Measurements from ENCODE around the gene USP9Y. TPM values are rescaled to one million over a fixed set of nuclear protein-coding genes. Genes with fewer than 3 reads are reported as not detected.
A peak's percentile ranks its signal among the peaks of the same experiment; 100 is the strongest.

USP9Y gene
- total and polyA plus RNA-seq, 2 donors (not counting 3 experiments of a cell fraction or from before 2014, with no cell fraction given): 13.6 to 17.4 TPM

DNA sequence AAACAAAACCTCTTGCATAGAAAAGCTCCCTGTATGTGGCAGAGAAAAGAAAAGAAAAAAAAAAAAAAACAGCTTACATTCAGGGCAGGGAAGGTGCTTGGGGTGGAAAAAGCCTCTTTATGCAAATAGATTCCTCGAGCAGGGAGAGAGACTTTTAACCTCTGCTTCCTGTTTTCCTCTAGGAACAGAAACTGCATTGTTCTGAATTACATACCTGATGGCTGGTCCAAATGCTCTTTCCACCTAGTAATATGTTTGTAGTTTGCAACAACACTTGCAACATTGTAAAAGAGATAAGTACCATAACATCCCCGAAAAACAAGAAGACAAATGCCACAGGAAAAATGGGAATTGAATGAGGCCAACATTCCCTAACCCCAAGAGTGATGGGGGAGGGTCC is 944 bp upstream of the USP9Y start:
- DNase-seq (ENCODE audit: low read depth, low spot score) (peak; percentile 33), FAIRE-seq (peak; percentile 75)
- Histone ChIP-seq H3K79me2 (ENCODE audit: control insufficient read depth, insufficient read depth, low read length) (no peaks in the 10 kb centered on the region), H3K9me1 (replicated peaks; ENCODE audit: control insufficient read depth, extremely low read depth, insufficient read depth, low read length) (no peaks in the 10 kb centered on the region), H3K9me3 (replicated peaks; ENCODE audit: control insufficient read depth, insufficient read depth, low read length) (no peaks in the 10 kb centered on the region), H4K20me1 (replicated peaks; ENCODE audit: control insufficient read depth, extremely low read depth, insufficient read depth, low read length) (no peaks in the 10 kb centered on the region), H3K9ac (replicated peaks; ENCODE audit: extremely low read depth, insufficient read depth, low read length) (no peak overlapping the region), H3K27ac (ENCODE audit: insufficient read depth, low read depth, low read length) (no peak overlapping the region), H3K4me3 (replicated peaks in 1 of 3; ENCODE audit: insufficient read depth in 1 of 3, low read depth in 1 of 3, low read length in 3 of 3) (no peak overlapping the region), H3K27me3 (ENCODE audit: control insufficient read depth in 2 of 2, insufficient read depth in 2 of 2, low read length in 2 of 2) (no peaks in the 10 kb centered on the region), H3K4me2 (ENCODE audit: insufficient read depth, low read length) (no peak overlapping the region), H3K4me1 (ENCODE audit: control insufficient read depth, extremely low read depth, insufficient read depth, low read length) (peaks cover 4% of the 10 kb centered on the region), H2AFZ (ENCODE audit: low read depth, low read length) (no peak overlapping the region), H3K36me3 (ENCODE audit: control insufficient read depth in 2 of 2, extremely low read depth in 1 of 2, insufficient read depth in 2 of 2, low read length in 2 of 2) (no peaks in the 10 kb centered on the region)
- no TSS peak for BruUV-seq (replicated peaks)
- intact Hi-C loops (cut with micrococcal nuclease): no loop called here
- POLR2A ChIA-PET: no interaction called here
- CTCF ChIA-PET: no interaction called here
- no peak for TF ChIP-seq POLR2A (IDR thresholded peaks at IDR 0.05; ENCODE audit: low read depth, low read length)
- TF ChIP-seq, protein P1, sequence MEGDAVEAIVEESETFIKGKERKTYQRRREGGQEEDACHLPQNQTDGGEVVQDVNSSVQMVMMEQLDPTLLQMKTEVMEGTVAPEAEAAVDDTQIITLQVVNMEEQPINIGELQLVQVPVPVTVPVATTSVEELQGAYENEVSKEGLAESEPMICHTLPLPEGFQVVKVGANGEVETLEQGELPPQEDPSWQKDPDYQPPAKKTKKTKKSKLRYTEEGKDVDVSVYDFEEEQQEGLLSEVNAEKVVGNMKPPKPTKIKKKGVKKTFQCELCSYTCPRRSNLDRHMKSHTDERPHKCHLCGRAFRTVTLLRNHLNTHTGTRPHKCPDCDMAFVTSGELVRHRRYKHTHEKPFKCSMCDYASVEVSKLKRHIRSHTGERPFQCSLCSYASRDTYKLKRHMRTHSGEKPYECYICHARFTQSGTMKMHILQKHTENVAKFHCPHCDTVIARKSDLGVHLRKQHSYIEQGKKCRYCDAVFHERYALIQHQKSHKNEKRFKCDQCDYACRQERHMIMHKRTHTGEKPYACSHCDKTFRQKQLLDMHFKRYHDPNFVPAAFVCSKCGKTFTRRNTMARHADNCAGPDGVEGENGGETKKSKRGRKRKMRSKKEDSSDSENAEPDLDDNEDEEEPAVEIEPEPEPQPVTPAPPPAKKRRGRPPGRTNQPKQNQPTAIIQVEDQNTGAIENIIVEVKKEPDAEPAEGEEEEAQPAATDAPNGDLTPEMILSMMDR (IDR thresholded peaks at IDR 0.05; ENCODE audit: extremely low read depth in 1 of 2, insufficient read depth in 1 of 2, low read depth in 1 of 2, low read length in 2 of 2): no peak
- no peak for TF ChIP-seq FOS (IDR thresholded peaks at IDR 0.05; ENCODE audit: borderline replicate concordance, insufficient read depth, low read length)
- no peak for TF ChIP-seq MYC (IDR thresholded peaks at IDR 0.05; ENCODE audit: low read depth, low read length)
- TF ChIP-seq POLR2AphosphoS5 (IDR thresholded peaks at IDR 0.05; ENCODE audit: insufficient read depth, low read depth, low read length): no peak
- TF ChIP-seq EZH2 (IDR thresholded peaks at IDR 0.05; ENCODE audit: borderline replicate concordance, low read depth, low read length, severe bottlenecking): no peak
- no peak for TF ChIP-seq GATA2 (IDR thresholded peaks at IDR 0.05; ENCODE audit: insufficient read depth, insufficient read length, low read depth, low read length)
- TF ChIP-seq, protein P2, sequence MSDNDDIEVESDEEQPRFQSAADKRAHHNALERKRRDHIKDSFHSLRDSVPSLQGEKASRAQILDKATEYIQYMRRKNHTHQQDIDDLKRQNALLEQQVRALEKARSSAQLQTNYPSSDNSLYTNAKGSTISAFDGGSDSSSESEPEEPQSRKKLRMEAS (IDR thresholded peaks at IDR 0.05; ENCODE audit: insufficient read depth, insufficient read length): no peak
- TF ChIP-seq JUN (IDR thresholded peaks at IDR 0.05; ENCODE audit: borderline replicate concordance, insufficient read depth, insufficient read length, low read depth): no peak
- dilution Hi-C loops (cut with MboI; ENCODE audit: extremely low pct_ligation_motif_present, low sequenced_read_pairs): no loop called here
